ENCODE measurements around the gene CCDC157. TPM values are rescaled to one million over a fixed set of nuclear protein-coding genes. Genes with fewer than 3 reads are reported as not detected.

CCDC157 gene
- total and polyA plus RNA-seq, 2 donors (not counting 1 experiment from before 2014, with no cell fraction given), result 3.6 to 6.4 TPM

- WGBS (ENCODE audit: insufficient coverage), result 1% methylated on average over 50 of the region's 56 CpGs
- ChIA-PET POLR2A (interaction anchor here (1.0 to 1.1 kb wide), 2 partner anchors 9 to 106 kb away, joined by 3 read pairs; no protein-coding TSS in a partner anchor), CTCF (interaction anchor here (0.8 to 19.9 kb wide), 5 partner anchors 10 to 136 kb away, joined by 3 to 510 read pairs (median 4); partner anchors contain the start of genes CASTOR1 and RNF215)
- Histone ChIP-seq H3K27me3 (replicated peaks in 1 of 4; ENCODE audit: control extremely low read depth in 1 of 4, control insufficient read depth in 3 of 4, insufficient read depth in 4 of 4, low read length in 3 of 4) (peaks cover 0 to 40% (median 26%) of the 10 kb centered on the region in 4 experiments), H3K9me3 (ENCODE audit: control extremely low read depth in 1 of 3, control insufficient read depth in 2 of 3, insufficient read depth in 1 of 3, low read length in 2 of 3) (peaks cover 0 to 8% (median 0%) of the 10 kb centered on the region in 3 donors), H3K4me3 (ENCODE audit: control extremely low read depth in 1 of 5, extremely low read depth in 1 of 5, insufficient read depth in 1 of 5, low read depth in 2 of 5, low read length in 4 of 5) (peak within 1 kb of the TSS in 4 of 5 experiments; percentile 34 to 51 (median 42)), H3K9ac (ENCODE audit: low read length) (peak within 1 kb of the TSS; percentile 62), H3K4me1 (ENCODE audit: control insufficient read depth in 2 of 2, insufficient read depth in 2 of 2, low read length in 2 of 2) (peaks cover 29% of the 10 kb centered on the region in 2 donors), H3K36me3 (replicated peaks in 1 of 2; ENCODE audit: control extremely low read depth in 1 of 2, control insufficient read depth in 1 of 2, extremely low read depth in 1 of 2, insufficient read depth in 2 of 2, low read length in 1 of 2) (no peaks in the 10 kb centered on the region), H3K79me2 (ENCODE audit: control insufficient read depth, insufficient read depth, low read length) (no peaks in the 10 kb centered on the region), H3K4me2 (replicated peaks; ENCODE audit: low read depth, low read length, poor library complexity, severe bottlenecking) (peak within 1 kb of the TSS; percentile 86), H4K20me1 (ENCODE audit: control insufficient read depth, insufficient read depth, low read length, poor library complexity, severe bottlenecking) (no peaks in the 10 kb centered on the region), H3K27ac (ENCODE audit: low read length in 2 of 2) (no peak within 1 kb of the TSS), H2AFZ (ENCODE audit: insufficient read depth, low read depth, low read length, poor library complexity, severe bottlenecking) (peak within 1 kb of the TSS; percentile 72)
- no peak for TF ChIP-seq EZH2 (IDR thresholded peaks at IDR 0.05; ENCODE audit: borderline replicate concordance, insufficient read depth, low read depth, low read length, poor library complexity, severe bottlenecking)
- no peak for TF ChIP-seq CTCF (IDR thresholded peaks at IDR 0.05)
- ATAC-seq (ENCODE audit: low read depth) (peak; percentile 55), DNase-seq (peak; percentile 50)
- Mint-ChIP-seq H3K27me3 (peaks cover 43% of the 10 kb centered on the region), H3K9me3 (ENCODE audit: insufficient read depth) (no peaks in the 10 kb centered on the region), H3K4me3 (peak within 1 kb of the TSS; percentile 82), H3K27ac (no peak within 1 kb of the TSS), H3K4me1 (peaks cover 23% of the 10 kb centered on the region)
- intact Hi-C loops (cut with micrococcal nuclease), result loop anchor here (10.0 kb wide), 1 partner anchor 198 kb away; the partner anchor contains the start of gene PES1
These were observed 40.3 kb downstream of the CCDC157 start, which contains the start of gene SEC14L2 for GRCh38 chr22:30396871-30397655. Gene SEC14L2 (plus strand): TSS chr22:30397018. CDS start chr22:30397117, 99 bp downstream.

All from B cell (primary cell).